H1 (cell line): ENCODE data around the gene KRT23. TPM values are rescaled to one million over a fixed set of nuclear protein-coding genes. Genes with fewer than 3 reads are reported as not detected.

Experiments
- CTCF ChIA-PET: fragments of 300-600 bp; sonication (Branson Sonifier 250); formaldehyde crosslinking; loops from one replicate; lab custom pipeline; 2021; ENCODE audit not compliant: partially characterized antibody; lab: Charles Lee
- POLR2A ChIA-PET: fragments of 300-600 bp; sonication (Branson Sonifier 250); formaldehyde crosslinking; loops from one replicate; lab custom pipeline; 2021; ENCODE audit warnings: inconsistent platforms; ENCODE audit not compliant: partially characterized antibody; lab: Charles Lee
- DNase-seq, 2 experiments: peaks; one replicate each; pipeline versions ENCODE4 v3.0.0 to v3.0.0-alpha.2; 2010 to 2022; ENCODE audit warnings: low spot score in 2 of 2, low read depth in 1 of 2, mixed read lengths in 1 of 2
- FAIRE-seq: peaks from 2 replicates; lab custom pipeline; 2011; peaks lifted over from hg19 to GRCh38; lab: Jason Lieb, UNC
- H2AFZ ChIP-seq: 2 replicates; pipeline ENCODE4 v1.8.1; 2012; ENCODE audit warnings: low read length, inconsistent platforms
- H2AK5ac ChIP-seq: 2 replicates; pipeline ENCODE4 v1.6.1; 2013; ENCODE audit warnings: low read depth, low read length
- H2BK120ac ChIP-seq: replicated peaks from 2 replicates; pipeline ENCODE3; 2013; ENCODE audit warnings: low read depth, low read length, inconsistent platforms
- H2BK12ac ChIP-seq: 2 replicates; pipeline ENCODE4 v1.6.1; 2013; ENCODE audit warnings: low read depth, low read length
- H2BK15ac ChIP-seq: 2 replicates; pipeline ENCODE4 v1.6.1; 2013; ENCODE audit warnings: low read length
- H2BK20ac ChIP-seq: 2 replicates; pipeline ENCODE4 v1.6.1; 2013; ENCODE audit warnings: low read length
- H2BK5ac ChIP-seq: 2 replicates; pipeline ENCODE4 v1.6.1; 2013; ENCODE audit warnings: low read depth, low read length
- H3K14ac ChIP-seq: 2 replicates; pipeline ENCODE4 v1.6.1; 2013; ENCODE audit warnings: inconsistent platforms; ENCODE audit not compliant: insufficient read length
- H3K18ac ChIP-seq: 2 replicates; pipeline ENCODE4 v1.6.1; 2013; ENCODE audit warnings: low read length; ENCODE audit errors: extremely low read depth
- H3K23ac ChIP-seq: 2 replicates; pipeline ENCODE4 v1.6.1; 2013; ENCODE audit warnings: inconsistent platforms; ENCODE audit not compliant: insufficient read length
- H3K23me2 ChIP-seq: 2 replicates; pipeline ENCODE4 v1.6.1; 2013; ENCODE audit warnings: low read depth, low read length
- H3K27ac ChIP-seq: 2 replicates; pipeline ENCODE4 v1.6.1; 2011; ENCODE audit warnings: low read depth, low read length, inconsistent platforms
- H3K27me3 ChIP-seq, 4 experiments: replicated peaks in 1 of 4; 1 replicate in 1 of 4; 2 replicates in 3 of 4; pipeline versions ENCODE4 v1.6.1 to v1.8.1; 2011 to 2013; ENCODE audit warnings: low read length in 3 of 4, mild to moderate bottlenecking in 3 of 4, inconsistent platforms in 2 of 4, mixed read lengths in 2 of 4, moderate library complexity in 1 of 4; ENCODE audit not compliant: control insufficient read depth in 3 of 4, insufficient read depth in 3 of 4; ENCODE audit errors: extremely low read depth in 1 of 4
- H3K36me3 ChIP-seq, 4 experiments: 2 replicates each; pipeline versions ENCODE4 v1.6.1 to v1.8.1; 2011 to 2013; ENCODE audit warnings: mild to moderate bottlenecking in 4 of 4, low read length in 3 of 4, moderate library complexity in 2 of 4, control low read depth in 1 of 4, inconsistent platforms in 1 of 4; ENCODE audit not compliant: insufficient read depth in 4 of 4, control insufficient read depth in 2 of 4
- H3K4ac ChIP-seq: replicated peaks from 2 replicates; pipeline ENCODE3; 2013; ENCODE audit warnings: low read length, low read depth, mixed read lengths, inconsistent platforms; ENCODE audit not compliant: insufficient read length
- H3K4me1 ChIP-seq, 4 experiments: replicated peaks in 1 of 4; 1 replicate in 1 of 4; 2 replicates in 3 of 4; pipeline versions ENCODE4 v1.6.1 to v1.8.1; 2011 to 2013; ENCODE audit warnings: low read length in 3 of 4, inconsistent platforms in 2 of 4, mixed read lengths in 1 of 4; ENCODE audit not compliant: insufficient read depth in 4 of 4, control insufficient read depth in 3 of 4
- H3K4me2 ChIP-seq, 2 experiments: 2 replicates each; pipeline versions ENCODE4 v1.6.1 to v1.8.1; 2011 to 2013; ENCODE audit warnings: low read depth in 2 of 2, low read length in 2 of 2, control low read depth in 1 of 2, inconsistent platforms in 1 of 2, mild to moderate bottlenecking in 1 of 2; ENCODE audit not compliant: insufficient read depth in 1 of 2
- H3K4me3 ChIP-seq, 4 experiments: fragments of 200-600, 300-600 bp in 1 of 4; sonication (generic), shearing (Covaris generic), sonication (Bioruptor Twin) in 1 of 4; 2 replicates each; pipeline versions ENCODE4 v1.5.1 to v1.8.1; 2011 to 2016; ENCODE audit warnings: low read length in 4 of 4, low read depth in 3 of 4, control low read depth in 2 of 4, inconsistent platforms in 2 of 4, mild to moderate bottlenecking in 2 of 4, mixed read lengths in 1 of 4, moderate library complexity in 1 of 4; ENCODE audit not compliant: insufficient read depth in 2 of 4; ENCODE audit errors: extremely low read depth in 1 of 4
- H3K56ac ChIP-seq: replicated peaks from 2 replicates; pipeline ENCODE3; 2013; ENCODE audit warnings: low read depth, mild to moderate bottlenecking, mixed read lengths, low read length, inconsistent platforms; ENCODE audit not compliant: insufficient read length
- H3K79me1 ChIP-seq: 2 replicates; pipeline ENCODE4 v1.6.1; 2013; ENCODE audit warnings: low read depth, low read length, control low read depth
- H3K79me2 ChIP-seq, 2 experiments: 2 replicates each; pipeline versions ENCODE4 v1.6.1 to v1.8.1; 2012 to 2013; ENCODE audit warnings: low read length in 2 of 2, mild to moderate bottlenecking in 2 of 2, inconsistent platforms in 1 of 2; ENCODE audit not compliant: insufficient read depth in 2 of 2, control insufficient read depth in 1 of 2
- H3K9ac ChIP-seq, 4 experiments: replicated peaks in 1 of 4; 1 replicate in 1 of 4; 2 replicates in 3 of 4; pipeline versions ENCODE4 v1.6.1 to v1.8.1; 2011 to 2013; ENCODE audit warnings: low read depth in 3 of 4, low read length in 3 of 4, control low read depth in 2 of 4, mild to moderate bottlenecking in 2 of 4, moderate library complexity in 2 of 4, inconsistent platforms in 1 of 4; ENCODE audit errors: extremely low read depth in 1 of 4
- H3K9me3 ChIP-seq, 2 experiments: 2 replicates each; pipeline versions ENCODE4 v1.6.1 to v1.8.1; 2012 to 2013; ENCODE audit warnings: mild to moderate bottlenecking in 2 of 2, moderate library complexity in 2 of 2, control low read depth in 1 of 2, inconsistent platforms in 1 of 2, low read depth in 1 of 2, low read length in 1 of 2, mixed read lengths in 1 of 2; ENCODE audit not compliant: insufficient read depth in 2 of 2
- H4K20me1 ChIP-seq, 2 experiments: replicated peaks in 1 of 2; 2 replicates each; pipeline versions ENCODE3 to v1.8.1; 2011 to 2013; ENCODE audit warnings: inconsistent platforms in 2 of 2, low read length in 2 of 2, mild to moderate bottlenecking in 1 of 2; ENCODE audit not compliant: insufficient read depth in 2 of 2, control insufficient read depth in 1 of 2
- H4K5ac ChIP-seq: 2 replicates; pipeline ENCODE4 v1.6.1; 2013; ENCODE audit warnings: low read length, low read depth, mixed read lengths, inconsistent platforms; ENCODE audit not compliant: insufficient read length
- H4K8ac ChIP-seq: 2 replicates; pipeline ENCODE4 v1.8.0; 2013; ENCODE audit warnings: mild to moderate bottlenecking, moderate library complexity, low read length, inconsistent platforms; ENCODE audit not compliant: insufficient read depth; ENCODE audit errors: extremely low read depth
- H4K91ac ChIP-seq: replicated peaks from 2 replicates; pipeline ENCODE3; 2013; ENCODE audit warnings: low read length, mixed read lengths, inconsistent platforms; ENCODE audit not compliant: insufficient read length
- CEBPB ChIP-seq: IDR thresholded peaks from 2 replicates; pipeline ENCODE4 v1.6.1; 2012; ENCODE audit warnings: low read depth, low read length
- CHD2 ChIP-seq: IDR thresholded peaks from 2 replicates; pipeline ENCODE4 v1.6.1; 2012; ENCODE audit warnings: low read length, improper control_type of control experiment
- FOSL1 ChIP-seq: IDR thresholded peaks from 2 replicates; pipeline ENCODE4 v1.6.1; 2011; ENCODE audit warnings: mild to moderate bottlenecking, low read depth, low read length, moderate library complexity; ENCODE audit not compliant: insufficient read depth
- GABPA ChIP-seq: IDR thresholded peaks from 2 replicates; pipeline ENCODE4 v1.6.1; 2011; ENCODE audit warnings: mild to moderate bottlenecking, low read length, moderate library complexity, borderline replicate concordance; ENCODE audit not compliant: insufficient read depth
- KDM1A ChIP-seq: fragments of 200-600, 300-600 bp; sonication (generic); IDR thresholded peaks from 2 replicates; pipeline ENCODE4 v1.7.1; 2016; ENCODE audit warnings: mild to moderate bottlenecking, low read length, borderline replicate concordance
- KDM5A ChIP-seq: fragments of 200-600 bp; IDR thresholded peaks from 2 replicates; pipeline ENCODE4 v1.7.1; 2012; ENCODE audit warnings: mild to moderate bottlenecking, low read length, inconsistent platforms, mixed read lengths
- NANOG ChIP-seq: IDR thresholded peaks from 2 replicates; pipeline ENCODE4 v1.6.1; 2011; ENCODE audit warnings: low read length, low read depth, mild to moderate bottlenecking, inconsistent platforms; ENCODE audit not compliant: insufficient read depth, poor library complexity, severe bottlenecking
- RBBP5 ChIP-seq: IDR thresholded peaks from 2 replicates; pipeline ENCODE4 v1.7.1; 2012; ENCODE audit warnings: low read depth, mild to moderate bottlenecking, inconsistent platforms, low read length, moderate library complexity, borderline replicate concordance
- SIN3A ChIP-seq, 2 experiments: IDR thresholded peaks in 1 of 2; conservative IDR thresholded peaks in 1 of 2; 2 replicates each; pipeline ENCODE4 v1.6.1; 2011 to 2012; ENCODE audit warnings: low read length in 2 of 2, improper control_type of control experiment in 1 of 2, low read depth in 1 of 2, mild to moderate bottlenecking in 1 of 2
- SIX5 ChIP-seq: IDR thresholded peaks from 2 replicates; pipeline ENCODE4 v1.6.1; 2011; ENCODE audit warnings: mild to moderate bottlenecking, low read depth, low read length
- SRF ChIP-seq: IDR thresholded peaks from 2 replicates; pipeline ENCODE4 v1.6.1; 2011; ENCODE audit warnings: mild to moderate bottlenecking, low read depth, low read length, moderate library complexity
- TAF7 ChIP-seq: optimal IDR thresholded peaks from 2 replicates; pipeline ENCODE3; 2011; ENCODE audit warnings: low read depth, mild to moderate bottlenecking, inconsistent platforms, low read length, moderate library complexity, borderline replicate concordance
- TEAD4 ChIP-seq: IDR thresholded peaks from 2 replicates; pipeline ENCODE4 v1.6.1; 2012; ENCODE audit warnings: low read depth, low read length, inconsistent platforms, mixed read lengths
- WGBS, 2 experiments: shearing (Covaris generic) in 1 of 2; methylation state at CpG; one replicate each; pipeline versions ENCODE4 v1.1.6 to v1.1.7; 2013 to 2015; ENCODE audit warnings: low lambda C conversion rate in 2 of 2, mixed read lengths in 2 of 2, inconsistent platforms in 1 of 2, low coverage in 1 of 2, missing lambda C conversion rate in 1 of 2; ENCODE audit not compliant: insufficient replicate concordance in 2 of 2, insufficient coverage in 1 of 2, insufficient read length in 1 of 2; ENCODE audit errors: extremely low coverage in 1 of 2, missing lambda C conversion rate in 1 of 2; 5-methylcytosine and 5-hydroxymethylcytosine counted together
- polyA plus RNA-seq, 7 experiments: library from polyadenylated mRNA; depleted of rRNA in 3 of 7; stranded (reverse) in 5 of 7; unstranded in 2 of 7; fragments of >200 nt in 5 of 7; fragments of 200-250 nt in 2 of 7; gene quantifications; 1 replicate in 5 of 7; 2 replicates in 1 of 7; 4 replicates in 1 of 7; pipeline versions ENCODE4 v1.2.1 to v1.2.3, GENCODE V29; 2011 to 2013; ENCODE audit warnings: missing spikeins in 2 of 7, mixed read lengths in 2 of 7
- total RNA-seq: library from RNA; stranded (reverse); fragmentation: NEBNext Ultra II Directional; extraction: Animal tissue kit (Norgen Biotek cat#: 25700); gene quantifications from 2 replicates; pipeline ENCODE4 v1.2.1, GENCODE V29; 2021

Gene KRT23
- total and polyA plus RNA-seq, 2 of the 8 experiments (the other 6 are each of a cell fraction or from before 2014, with no cell fraction given) = not detected

DNA sequence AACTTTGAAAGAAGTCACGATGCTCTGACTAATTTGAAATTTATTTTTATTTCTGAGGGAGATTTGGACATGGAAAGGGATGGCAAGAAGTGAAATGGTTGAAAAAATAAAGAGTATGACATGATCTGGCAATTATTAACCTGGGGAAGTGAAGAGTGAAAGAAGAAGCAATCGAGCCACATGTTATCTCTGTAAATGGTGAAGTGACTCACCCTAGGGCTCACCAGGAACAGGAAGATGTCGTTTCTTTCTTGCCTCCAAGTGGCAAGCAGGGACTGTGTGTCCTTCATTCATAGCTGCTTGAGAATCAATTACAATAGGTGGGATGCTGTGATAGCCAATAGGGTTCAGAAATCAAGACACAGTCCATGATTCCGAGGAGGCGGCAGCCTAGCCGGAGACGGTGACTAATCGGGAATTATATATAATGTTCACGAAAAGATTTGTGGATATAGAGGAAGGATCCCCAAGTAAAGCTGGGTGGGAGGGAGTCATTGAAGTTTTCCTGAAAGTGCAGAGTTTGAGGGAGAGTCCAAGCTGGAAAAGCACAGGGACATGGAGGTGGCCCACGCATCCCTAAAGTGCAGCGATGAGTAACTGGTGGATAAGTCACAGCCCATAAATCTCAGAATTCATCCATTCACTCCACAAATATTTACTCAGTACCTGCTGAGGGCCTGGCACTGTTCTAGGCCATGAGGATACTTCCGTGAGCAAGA is 34.2 kb downstream of the KRT23 start:
- Histone ChIP-seq H3K27ac (no peak overlapping the region), H3K4me2 (no peak overlapping the region), H2BK20ac (no peak overlapping the region; the same call in 1 of the 2 replicates), H3K27me3 (no peaks in the 10 kb centered on the region), H2AFZ (no peak overlapping the region), H3K56ac (no peak overlapping the region), H3K9ac (no peak overlapping the region), H2BK120ac (no peak overlapping the region), H3K4ac (no peak overlapping the region), H4K91ac (no peak overlapping the region), H3K23me2 (no peaks in the 10 kb centered on the region; the same call in 1 of the 2 replicates), H2BK12ac (no peak overlapping the region), H3K9me3 (no peaks in the 10 kb centered on the region), H3K14ac (no peak overlapping the region), H3K18ac (no peak overlapping the region), H3K79me2 (no peaks in the 10 kb centered on the region), H2BK15ac (no peak overlapping the region; the same call in 1 of the 2 replicates), H3K79me1 (no peaks in the 10 kb centered on the region), H3K4me1 (peaks cover 0 to 3% (median 0%) of the 10 kb centered on the region in 4 experiments; a peak in 1 of 7 replicates), H4K20me1 (no peaks in the 10 kb centered on the region), H2AK5ac (no peak overlapping the region), H3K4me3 (no peak overlapping the region), H3K23ac (no peak overlapping the region), H4K5ac (no peak overlapping the region), H2BK5ac (no peak overlapping the region), H4K8ac (no peak overlapping the region), H3K36me3 (no peaks in the 10 kb centered on the region)
- FAIRE-seq (no peak), DNase-seq (no peak)
- WGBS, 2 experiments = 82% methylated on average over 12 of the region's 12 CpGs; no CpG with 5 or more reads in 1 of the 2 experiments
- ChIA-PET POLR2A (no interaction called here), CTCF (interaction anchor here (0.6 to 2.0 kb wide), 4 partner anchors 9 to 769 kb away, joined by 3 to 6 read pairs (median 4); no protein-coding TSS in a partner anchor)
- TF ChIP-seq SIN3A (conservative IDR thresholded peaks at IDR 0.05 in 1 of 2, IDR thresholded peaks at IDR 0.05 in 1 of 2; ENCODE audit: low read depth in 1 of 2, low read length in 2 of 2) (no peak), NANOG (no peak), KDM1A (no peak), CHD2 (no peak), TEAD4 (no peak), SRF (no peak), GABPA (no peak), FOSL1 (no peak), TAF7 (no peak), SIX5 (no peak), KDM5A (no peak), RBBP5 (no peak), CEBPB (no peak)
